ENCODE results near the gene ZNF581.

Gene ZNF581

GRCh38 chr19:55655648-55656040, 12.2 kb downstream of the ZNF581 start (continued):
- TF ChIP-seq, protein P1, sequence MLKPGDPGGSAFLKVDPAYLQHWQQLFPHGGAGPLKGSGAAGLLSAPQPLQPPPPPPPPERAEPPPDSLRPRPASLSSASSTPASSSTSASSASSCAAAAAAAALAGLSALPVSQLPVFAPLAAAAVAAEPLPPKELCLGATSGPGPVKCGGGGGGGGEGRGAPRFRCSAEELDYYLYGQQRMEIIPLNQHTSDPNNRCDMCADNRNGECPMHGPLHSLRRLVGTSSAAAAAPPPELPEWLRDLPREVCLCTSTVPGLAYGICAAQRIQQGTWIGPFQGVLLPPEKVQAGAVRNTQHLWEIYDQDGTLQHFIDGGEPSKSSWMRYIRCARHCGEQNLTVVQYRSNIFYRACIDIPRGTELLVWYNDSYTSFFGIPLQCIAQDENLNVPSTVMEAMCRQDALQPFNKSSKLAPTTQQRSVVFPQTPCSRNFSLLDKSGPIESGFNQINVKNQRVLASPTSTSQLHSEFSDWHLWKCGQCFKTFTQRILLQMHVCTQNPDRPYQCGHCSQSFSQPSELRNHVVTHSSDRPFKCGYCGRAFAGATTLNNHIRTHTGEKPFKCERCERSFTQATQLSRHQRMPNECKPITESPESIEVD (tag by site-specific recombination; IDR thresholded peaks at IDR 0.05), result no peak
- TF ChIP-seq ZNF366 (tag by site-specific recombination; conservative IDR thresholded peaks at IDR 0.05) (0 out of 2 replicates have a peak, but pooled peaks have one; percentile 1), ZNF391 (tag by site-specific recombination; IDR thresholded peaks at IDR 0.05; ENCODE audit: borderline replicate concordance, low read depth) (peak; percentile 20; the same call in 1 of the 2 replicates), RBAK (tag by site-specific recombination; IDR thresholded peaks at IDR 0.05) (0 out of 2 replicates have a peak, but pooled peaks have one; percentile 23), ZNF292 (tag by site-specific recombination; IDR thresholded peaks at IDR 0.05; ENCODE audit: borderline replicate concordance, low read depth) (no peak), PRDM4 (tag by site-specific recombination; IDR thresholded peaks at IDR 0.05) (no peak)

- Histone ChIP-seq H3K4me1 (ENCODE audit: control insufficient read depth, insufficient read depth, low read length) (peaks cover 11% of the 10 kb centered on the region), H3K36me3 (ENCODE audit: control insufficient read depth in 2 of 2, insufficient read depth in 1 of 2, low read length in 2 of 2) (peaks cover 21 to 62% of the 10 kb centered on the region in 2 experiments), H3K9me3 (ENCODE audit: control insufficient read depth, insufficient read depth, low read depth, low read length) (no peaks in the 10 kb centered on the region), H3K27ac (ENCODE audit: extremely low read depth, low read depth, low read length) (peak overlapping the region; percentile 100; the same call in 1 of the 2 replicates), H3K4me3 (ENCODE audit: low read depth, low read length) (peak overlapping the region; percentile 96)
- ChIA-PET POLR2A (interaction anchor here (0.5 to 2.6 kb wide), 8 partner anchors 9 to 57 kb away, joined by 4 to 16 read pairs (median 6); partner anchors contain the start of genes CCDC106, EPN1, FIZ1 and ZNF524), CTCF (interaction anchor here (1.1 to 3.6 kb wide), 5 partner anchors 9 to 153 kb away, joined by 3 to 36 read pairs (median 4); no protein-coding TSS in a partner anchor)
- TF ChIP-seq PRDM10 (tag by site-specific recombination; IDR thresholded peaks at IDR 0.05) (no peak), ZNF274 (IDR thresholded peaks at IDR 0.05; ENCODE audit: low read length) (no peak), ZNF274 (tag by site-specific recombination; IDR thresholded peaks at IDR 0.05; ENCODE audit: borderline replicate concordance) (no peak), HOXA7 (CRISPR knock-in tag; IDR thresholded peaks at IDR 0.05; ENCODE audit: borderline replicate concordance) (no peak), ZNF560 (tag by site-specific recombination; IDR thresholded peaks at IDR 0.05; ENCODE audit: borderline replicate concordance) (no peak), ZNF621 (tag by site-specific recombination; IDR thresholded peaks at IDR 0.05) (no peak), ZNF785 (tag by site-specific recombination; IDR thresholded peaks at IDR 0.05) (no peak), TCF7L2 (IDR thresholded peaks at IDR 0.05; ENCODE audit: borderline replicate concordance, low read depth, low read length) (no peak), BCL11B (tag by site-specific recombination; IDR thresholded peaks at IDR 0.05; ENCODE audit: low read depth) (no peak), OVOL3 (tag by site-specific recombination; IDR thresholded peaks at IDR 0.05) (no peak), ZNF426 (tag by site-specific recombination; IDR thresholded peaks at IDR 0.05) (no peak), ZBTB17 (tag by site-specific recombination; IDR thresholded peaks at IDR 0.05) (no peak), PATZ1 (tag by site-specific recombination; IDR thresholded peaks at IDR 0.05) (no peak), ZNF571 (tag by site-specific recombination; IDR thresholded peaks at IDR 0.05) (no peak), ZNF701 (tag by site-specific recombination; IDR thresholded peaks at IDR 0.05) (no peak), ZNF341 (tag by site-specific recombination; IDR thresholded peaks at IDR 0.05; ENCODE audit: low read depth) (no peak), KLF10 (tag by site-specific recombination; IDR thresholded peaks at IDR 0.05) (no peak), ZFP69B (tag by site-specific recombination; IDR thresholded peaks at IDR 0.05) (no peak), ZFP3 (tag by site-specific recombination; IDR thresholded peaks at IDR 0.05; ENCODE audit: low read depth) (no peak), ZNF791 (tag by site-specific recombination; IDR thresholded peaks at IDR 0.05) (no peak)
Measured at GRCh38 chr19:55656552-55656951, 13.1 kb downstream of the ZNF581 start.
